22Rv1 (cell line): ENCODE measurements around the gene SLC13A3.

ENCODE experiments used
- H3K27ac ChIP-seq: fragments of 450-650 bp; 2 replicates; pipeline ENCODE4 v1.5.1; 2017
- ZFX ChIP-seq: fragments of 450-650 bp; IDR thresholded peaks from 2 replicates; pipeline ENCODE4 v1.6.1; 2017; ENCODE audit warnings: antibody characterized with exemption, borderline replicate concordance
- TF ChIP-seq, protein P1 (sequence below): fragments of 450-650 bp; IDR thresholded peaks from 2 replicates; pipeline ENCODE4 v1.5.1; 2017; ENCODE audit warnings: mild to moderate bottlenecking

The SLC13A3 gene

DNA sequence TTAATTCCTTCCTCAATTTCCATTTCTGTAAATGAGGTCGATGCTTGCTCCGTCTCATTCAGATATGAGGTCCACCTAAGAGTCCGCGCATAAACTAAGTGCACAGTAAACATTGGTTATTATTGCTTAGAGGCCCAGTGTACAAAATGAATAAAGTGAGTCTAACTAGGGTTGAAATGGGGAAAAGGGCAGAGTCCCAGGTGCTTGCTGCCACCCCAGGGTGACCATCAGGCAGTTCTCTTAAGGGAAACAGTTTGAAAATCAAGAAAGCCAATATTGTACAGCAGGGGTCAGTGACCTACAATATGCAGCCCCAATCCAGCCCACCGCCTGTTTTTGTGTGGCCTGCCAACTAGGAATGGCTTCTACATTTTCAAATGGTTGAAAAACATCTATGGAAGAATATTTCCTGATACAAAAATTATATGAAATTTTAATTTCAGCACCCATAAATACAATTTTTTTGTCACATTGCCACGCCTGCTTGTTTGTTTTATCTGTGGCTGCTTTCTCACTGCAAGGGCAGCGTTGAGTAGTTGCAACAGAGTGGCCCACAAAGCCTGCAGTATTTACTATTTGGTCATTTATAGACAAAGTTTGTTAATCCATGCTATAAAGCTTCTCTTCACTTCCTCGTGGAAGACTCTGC, 43.3 kb downstream of the SLC13A3 start:
- no peak for TF ChIP-seq ZFX
- TF ChIP-seq, protein P1, sequence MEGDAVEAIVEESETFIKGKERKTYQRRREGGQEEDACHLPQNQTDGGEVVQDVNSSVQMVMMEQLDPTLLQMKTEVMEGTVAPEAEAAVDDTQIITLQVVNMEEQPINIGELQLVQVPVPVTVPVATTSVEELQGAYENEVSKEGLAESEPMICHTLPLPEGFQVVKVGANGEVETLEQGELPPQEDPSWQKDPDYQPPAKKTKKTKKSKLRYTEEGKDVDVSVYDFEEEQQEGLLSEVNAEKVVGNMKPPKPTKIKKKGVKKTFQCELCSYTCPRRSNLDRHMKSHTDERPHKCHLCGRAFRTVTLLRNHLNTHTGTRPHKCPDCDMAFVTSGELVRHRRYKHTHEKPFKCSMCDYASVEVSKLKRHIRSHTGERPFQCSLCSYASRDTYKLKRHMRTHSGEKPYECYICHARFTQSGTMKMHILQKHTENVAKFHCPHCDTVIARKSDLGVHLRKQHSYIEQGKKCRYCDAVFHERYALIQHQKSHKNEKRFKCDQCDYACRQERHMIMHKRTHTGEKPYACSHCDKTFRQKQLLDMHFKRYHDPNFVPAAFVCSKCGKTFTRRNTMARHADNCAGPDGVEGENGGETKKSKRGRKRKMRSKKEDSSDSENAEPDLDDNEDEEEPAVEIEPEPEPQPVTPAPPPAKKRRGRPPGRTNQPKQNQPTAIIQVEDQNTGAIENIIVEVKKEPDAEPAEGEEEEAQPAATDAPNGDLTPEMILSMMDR: no peak
- H3K27ac ChIP-seq: no peak overlapping the region

DNA sequence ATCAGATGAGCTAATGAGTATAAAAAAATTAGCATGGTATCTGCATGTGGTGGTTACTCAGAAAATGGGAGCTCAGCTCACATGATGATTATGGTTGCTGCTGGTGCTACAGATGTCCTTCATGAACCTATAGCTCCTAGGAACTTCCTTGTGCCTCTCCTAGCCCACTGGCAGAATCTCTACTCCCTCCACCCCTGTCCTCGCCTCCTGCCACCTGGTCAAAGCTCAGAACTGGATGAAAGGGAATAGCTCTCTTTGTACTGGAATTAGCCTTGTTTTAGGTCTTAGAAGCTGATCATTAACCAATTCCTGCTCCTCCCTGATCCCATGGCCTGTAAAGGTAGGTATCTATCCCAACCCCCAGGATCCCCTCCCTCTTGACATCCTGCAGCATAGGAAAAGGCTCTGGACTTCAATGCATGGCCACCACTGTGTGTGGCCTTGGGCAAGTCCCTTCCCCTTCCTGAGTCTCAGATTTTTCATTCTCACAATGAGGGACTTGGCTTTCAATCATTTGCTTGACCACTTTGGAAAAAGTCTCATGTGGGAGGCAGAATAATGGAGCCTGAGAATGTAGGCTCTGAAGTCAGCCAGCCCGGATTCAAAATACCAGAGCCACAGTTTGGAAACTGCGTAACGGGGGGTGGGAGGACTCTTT, 43.9 kb downstream of the SLC13A3 start:
- no peak for TF ChIP-seq ZFX
- H3K27ac ChIP-seq: no peak overlapping the region

DNA sequence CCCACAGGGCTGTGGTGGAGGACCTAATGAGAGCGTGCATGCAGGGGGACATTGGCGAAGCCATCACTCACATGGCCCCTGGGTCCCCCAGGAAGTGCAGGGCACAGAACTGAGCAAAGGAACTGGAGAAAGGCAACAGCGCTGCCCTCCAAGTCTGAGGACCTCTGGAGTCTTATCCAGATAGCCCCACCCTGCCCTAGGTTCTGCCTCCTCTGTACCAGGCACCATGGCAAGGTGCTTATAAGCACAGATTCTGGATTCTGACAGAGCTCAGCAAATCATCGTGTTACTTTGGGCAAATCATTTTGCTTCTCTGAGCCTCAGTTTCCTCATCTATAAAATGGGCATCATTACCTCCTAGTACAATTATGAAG, 44.5 kb downstream of the SLC13A3 start:
- no peak overlapping the region for H3K27ac ChIP-seq
- TF ChIP-seq, protein P1: no peak
- no peak for TF ChIP-seq ZFX

DNA sequence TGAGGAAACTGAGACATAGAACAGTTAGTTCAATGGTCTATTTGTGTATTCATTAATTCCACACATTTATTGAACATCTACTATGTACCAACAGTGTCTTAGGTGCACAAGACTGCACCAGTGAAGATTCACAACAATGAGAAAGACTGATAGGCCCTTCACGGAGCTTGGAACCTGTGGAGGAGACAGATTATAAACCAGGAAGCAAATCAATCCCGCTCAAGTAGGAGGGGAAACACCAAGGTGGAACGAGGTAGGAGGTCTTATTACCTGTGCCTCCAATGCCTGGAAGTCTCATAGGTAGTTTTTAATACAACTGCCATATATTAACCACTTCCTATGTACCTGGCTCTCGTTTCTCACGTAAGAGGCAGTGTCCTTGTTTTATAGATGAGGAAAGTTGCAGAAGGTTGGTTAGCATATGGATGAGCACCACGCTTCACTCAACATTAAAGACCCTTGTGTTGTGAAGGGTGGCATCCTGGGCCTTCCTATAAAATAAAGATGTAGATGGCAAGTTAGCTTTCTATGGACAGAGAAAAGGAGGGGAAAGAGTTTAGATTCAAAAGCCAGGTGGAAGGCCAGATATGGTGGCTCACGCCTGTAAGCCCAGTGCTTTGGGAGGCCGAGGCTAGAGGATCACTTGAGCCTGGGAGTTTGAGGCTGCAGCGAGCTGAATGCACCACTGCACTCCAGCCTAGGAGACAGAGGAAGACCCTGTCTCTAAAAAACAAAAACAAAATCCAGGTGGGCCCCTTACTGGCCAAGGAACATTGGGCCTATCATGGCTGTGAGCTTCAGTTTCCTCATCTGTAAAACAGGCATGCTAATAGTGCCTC, 45.1 kb downstream of the SLC13A3 start:
- no peak overlapping the region for H3K27ac ChIP-seq
- TF ChIP-seq, protein P1: no peak
- TF ChIP-seq ZFX: no peak

DNA sequence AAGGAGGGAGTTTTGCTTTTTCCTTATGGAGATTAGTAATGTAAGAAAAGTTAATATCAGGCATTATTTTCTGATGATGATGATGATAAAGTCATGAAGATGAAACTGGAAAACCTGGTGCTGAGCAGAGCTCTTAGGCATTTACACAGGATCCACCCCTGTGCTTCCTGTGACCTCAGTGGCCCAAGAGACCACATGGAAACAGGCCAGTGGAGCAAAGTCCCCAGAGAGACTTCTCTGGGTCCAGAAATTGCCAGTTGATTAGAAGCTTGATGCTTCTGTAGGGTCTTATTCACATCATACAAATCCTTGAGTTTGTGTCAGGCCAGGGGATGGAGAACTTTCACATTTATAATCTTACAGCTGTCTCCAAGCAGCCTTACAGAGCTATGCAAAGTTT, 46.1 kb downstream of the SLC13A3 start:
- no peak overlapping the region for H3K27ac ChIP-seq
- no peak for TF ChIP-seq ZFX
- TF ChIP-seq, protein P1: no peak

DNA sequence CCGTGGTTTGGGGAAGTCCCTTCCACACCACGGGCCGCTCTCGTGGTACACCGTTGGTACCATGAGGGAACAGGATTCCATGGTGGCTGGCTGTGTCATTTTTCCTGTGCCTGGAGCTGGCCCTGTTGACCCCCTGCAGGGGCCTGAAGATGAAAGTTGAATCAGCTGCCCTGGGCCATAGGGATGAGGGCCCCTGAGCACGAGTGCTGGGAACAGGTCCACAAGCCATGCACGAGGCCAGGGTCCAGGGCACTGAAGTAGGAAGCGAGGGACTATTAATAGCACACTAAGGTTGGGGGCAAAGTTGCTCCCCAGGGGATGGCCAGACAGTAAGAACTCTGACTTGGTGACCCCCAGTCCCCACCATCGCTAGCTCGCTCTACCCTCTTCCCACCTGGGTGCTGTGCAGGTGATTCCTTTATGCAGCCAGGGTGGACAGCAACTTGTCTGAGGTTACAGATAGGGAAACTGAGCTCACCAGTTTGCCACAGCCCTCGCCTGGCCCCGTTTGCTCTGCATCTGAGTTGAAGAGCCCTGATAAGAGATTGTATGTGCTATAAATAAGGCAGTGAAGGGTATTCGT, 46.6 kb downstream of the SLC13A3 start:
- H3K27ac ChIP-seq: no peak overlapping the region
- TF ChIP-seq, protein P1: no peak
- TF ChIP-seq ZFX: no peak

DNA sequence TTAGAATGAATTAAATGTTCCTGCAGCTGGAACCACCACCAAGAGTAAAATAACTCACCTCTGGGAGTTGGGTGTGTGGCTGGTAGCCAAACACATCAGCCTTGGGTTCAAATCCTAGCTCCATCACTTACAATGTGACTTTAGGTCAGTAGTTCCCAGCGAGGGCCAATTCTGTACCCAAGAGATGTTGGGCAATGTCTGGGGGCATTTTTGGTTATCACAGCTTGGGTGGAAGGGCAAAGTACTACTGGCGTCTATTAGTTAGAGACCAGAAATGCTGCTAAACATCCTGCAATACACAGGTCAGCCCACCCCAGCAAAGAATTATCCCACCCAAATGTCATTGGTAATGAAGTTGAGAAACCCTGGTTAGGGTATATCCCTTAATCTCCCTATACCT, 48.8 kb downstream of the SLC13A3 start:
- TF ChIP-seq, protein P1: no peak
- no peak for TF ChIP-seq ZFX
- H3K27ac ChIP-seq: no peak overlapping the region
